HepG2 (cell line): ENCODE results near the gene PROSER1. TPM values are rescaled to one million over a fixed set of nuclear protein-coding genes. Genes with fewer than 3 reads are reported as not detected.

Experiments
- ATAC-seq: fragments of 200-7000 bp; cut with Tn5 transposase; 3 replicates; pipeline ENCODE4 v1.9.1; 2020; ENCODE audit warnings: mild to moderate bottlenecking, moderate library complexity
- BruUV-seq: library from RNA; stranded (reverse); fragments of 400-500 nt; replicated peaks from 2 replicates; lab custom pipeline; 2021; lab: Mats Ljungman, UMichigan
- CTCF ChIA-PET: fragments of 300-600 bp; formaldehyde crosslinking; extraction: SDS; loops from one replicate; lab custom pipeline; 2021; ENCODE audit warnings: low total read pairs, inconsistent platforms, low intra/inter-chr PET ratio; lab: Yijun Ruan, JAX
- POLR2A ChIA-PET: fragments of 350-600 bp; sonication (Branson Sonifier 250); formaldehyde crosslinking; loops from one replicate; lab custom pipeline; 2020; ENCODE audit warnings: antibody characterized with exemption, inconsistent platforms; lab: Yijun Ruan, JAX
- DNase-seq: peaks from one replicate; pipeline ENCODE4 v3.0.0-alpha.2; 2015; ENCODE audit warnings: low spot score
- FAIRE-seq: peaks from 3 replicates; lab custom pipeline; 2011; peaks lifted over from hg19 to GRCh38; lab: Jason Lieb, UNC
- H2AFZ ChIP-seq: one replicate; pipeline ENCODE4 v1.6.1; 2011; ENCODE audit warnings: low read length, inconsistent platforms
- H3K27ac ChIP-seq: fragments of 300-600 bp; 3 replicates; pipeline ENCODE4 v1.8.0; 2011; ENCODE audit warnings: mixed run types, mild to moderate bottlenecking, mixed read lengths, low read length, inconsistent platforms; ENCODE audit not compliant: insufficient read depth; ENCODE audit errors: extremely low read length
- H3K27me3 ChIP-seq, 2 experiments: fragments of 200-600 bp in 1 of 2; 2 replicates in 1 of 2; 3 replicates in 1 of 2; pipeline versions ENCODE4 v1.6.0 to v1.8.0; 2011; ENCODE audit warnings: low read length in 2 of 2, mild to moderate bottlenecking in 2 of 2, moderate library complexity in 2 of 2, inconsistent platforms in 1 of 2; ENCODE audit not compliant: insufficient read depth in 2 of 2, control insufficient read depth in 1 of 2
- H3K36me3 ChIP-seq, 2 experiments: fragments of 200-600 bp in 1 of 2; replicated peaks in 1 of 2; 2 replicates in 1 of 2; 3 replicates in 1 of 2; pipeline versions ENCODE4 v1.5.1 to v1.8.0; 2011; ENCODE audit warnings: low read length in 2 of 2, inconsistent platforms in 1 of 2; ENCODE audit not compliant: insufficient read depth in 2 of 2, control insufficient read depth in 1 of 2
- H3K4me1 ChIP-seq: 2 replicates; pipeline ENCODE4 v1.5.1; 2012; ENCODE audit warnings: low read length, inconsistent platforms; ENCODE audit not compliant: insufficient read depth
- H3K4me2 ChIP-seq: 2 replicates; pipeline ENCODE4 v1.6.0; 2011; ENCODE audit warnings: low read depth, low read length, inconsistent platforms
- H3K4me3 ChIP-seq, 3 experiments: fragments of 200-600 bp in 1 of 3; sonication (generic), shearing (Covaris generic) in 1 of 3; replicated peaks in 1 of 3; 2 replicates each; pipeline ENCODE4 v1.5.1; 2011 to 2016; ENCODE audit warnings: low read length in 3 of 3, inconsistent platforms in 2 of 3, low read depth in 2 of 3, mild to moderate bottlenecking in 2 of 3, control low read depth in 1 of 3, mixed read lengths in 1 of 3; ENCODE audit not compliant: insufficient read depth in 1 of 3
- H3K79me2 ChIP-seq: one replicate; pipeline ENCODE4 v1.6.1; 2011; ENCODE audit warnings: low read length, inconsistent platforms; ENCODE audit not compliant: insufficient read depth
- H3K9ac ChIP-seq: 2 replicates; pipeline ENCODE4 v1.6.0; 2011; ENCODE audit warnings: mild to moderate bottlenecking, low read depth, low read length, inconsistent platforms; ENCODE audit not compliant: insufficient read depth
- H3K9me3 ChIP-seq: 2 replicates; pipeline ENCODE4 v1.5.1; 2012; ENCODE audit warnings: mild to moderate bottlenecking, low read length
- H4K20me1 ChIP-seq: 2 replicates; pipeline ENCODE4 v1.6.0; 2011; ENCODE audit warnings: inconsistent platforms, mild to moderate bottlenecking, low read length, moderate library complexity; ENCODE audit not compliant: insufficient read depth
- CEBPB ChIP-seq: IDR thresholded peaks from 2 replicates; pipeline ENCODE4 v1.6.1; 2011; ENCODE audit warnings: low read depth, low read length, improper control_type of control experiment, borderline replicate concordance
- FOXA1 ChIP-seq, 2 experiments: fragments of 450-650 bp in 1 of 2; sonication (generic) in 1 of 2; formaldehyde crosslinking in 1 of 2; IDR thresholded peaks; 2 replicates each; pipeline versions ENCODE4 v1.4.0 to v1.6.1; 2016 to 2020; ENCODE audit warnings: missing genetic modification reagents in 1 of 2
- FOXP1 ChIP-seq, 2 experiments: fragments of 450-650 bp in 1 of 2; IDR thresholded peaks; 2 replicates each; pipeline ENCODE4 v1.6.1; 2017 to 2018; ENCODE audit warnings: antibody characterized with exemption in 1 of 2
- GABPA ChIP-seq, 2 experiments: IDR thresholded peaks; 2 replicates each; pipeline ENCODE4 v1.6.1; 2011 to 2016; ENCODE audit warnings: low read depth in 2 of 2, low read length in 1 of 2, missing biosample characterization in 1 of 2, missing genetic modification characterization in 1 of 2
- NFATC3 ChIP-seq: sonication (generic); formaldehyde crosslinking; IDR thresholded peaks from 2 replicates; pipeline ENCODE4 v1.5.1; 2020; ENCODE audit warnings: mild to moderate bottlenecking, missing genetic modification reagents
- PHF20 ChIP-seq: sonication (generic); formaldehyde crosslinking; IDR thresholded peaks from 2 replicates; pipeline ENCODE4 v1.5.0; 2020; ENCODE audit warnings: mild to moderate bottlenecking, missing genetic modification reagents
- REPIN1 ChIP-seq: sonication (generic); formaldehyde crosslinking; IDR thresholded peaks from 2 replicates; pipeline ENCODE4 v1.8.0; 2022; ENCODE audit warnings: missing genetic modification reagents, low read depth, mild to moderate bottlenecking, borderline replicate concordance
- SOX5 ChIP-seq: IDR thresholded peaks from 2 replicates; pipeline ENCODE4 v1.6.1; 2016; ENCODE audit warnings: borderline replicate concordance
- U2AF1 ChIP-seq: fragments of 200-400 bp; formaldehyde crosslinking; optimal IDR thresholded peaks from 2 replicates; pipeline ENCODE3; 2017; ENCODE audit warnings: mild to moderate bottlenecking, low read depth, low read length
- ZNF143 ChIP-seq: sonication (generic); formaldehyde crosslinking; IDR thresholded peaks from 2 replicates; pipeline ENCODE4 v1.4.0; 2020; ENCODE audit warnings: missing genetic modification reagents
- ZNF296 ChIP-seq: sonication (generic); formaldehyde crosslinking; conservative IDR thresholded peaks from 2 replicates; pipeline ENCODE4 v1.5.0; 2020; ENCODE audit warnings: mild to moderate bottlenecking, missing genetic modification reagents
- ZNF333 ChIP-seq: sonication (generic); formaldehyde crosslinking; IDR thresholded peaks from 2 replicates; pipeline ENCODE4 v1.4.0; 2020; ENCODE audit warnings: mild to moderate bottlenecking, missing genetic modification reagents, borderline replicate concordance
- ZNF33B ChIP-seq: sonication (generic); formaldehyde crosslinking; IDR thresholded peaks from 2 replicates; pipeline ENCODE4 v1.5.1; 2020; ENCODE audit warnings: mild to moderate bottlenecking, missing genetic modification reagents
- ZNF430 ChIP-seq: sonication (generic); formaldehyde crosslinking; IDR thresholded peaks from 2 replicates; pipeline ENCODE4 v1.9.0; 2021; ENCODE audit warnings: mild to moderate bottlenecking, missing genetic modification reagents
- ZNF543 ChIP-seq: sonication (generic); formaldehyde crosslinking; IDR thresholded peaks from 2 replicates; pipeline ENCODE4 v1.4.0; 2020; ENCODE audit warnings: mild to moderate bottlenecking, missing genetic modification reagents
- ZNF614 ChIP-seq: IDR thresholded peaks from 2 replicates; pipeline ENCODE4 v1.6.1; 2018; ENCODE audit warnings: missing biosample characterization, missing genetic modification reagents, inconsistent platforms, borderline replicate concordance
- ZNF720 ChIP-seq: sonication (generic); formaldehyde crosslinking; IDR thresholded peaks from 2 replicates; pipeline ENCODE4 v1.4.0; 2020; ENCODE audit warnings: missing genetic modification reagents
- ZNF781 ChIP-seq: sonication (generic); formaldehyde crosslinking; IDR thresholded peaks from 2 replicates; pipeline ENCODE4 v1.5.1; 2020; ENCODE audit warnings: borderline replicate concordance, mild to moderate bottlenecking, missing genetic modification reagents; ENCODE audit errors: not compliant biosample characterization
- WGBS: methylation state at CpG from one replicate; pipeline ENCODE4 v1.1.6; 2017; ENCODE audit warnings: low lambda C conversion rate; 5-methylcytosine and 5-hydroxymethylcytosine counted together
- in situ Hi-C: cut with HindIII; loops from 2 replicates; pipeline ENCODE4 v1.10.0; 2017; ENCODE audit warnings: low pct_unique_long_range_greater_than_20kb; ENCODE audit not compliant: extremely low pct_ligation_motif_present
- intact Hi-C: fragments of 100-400 bp; cut with micrococcal nuclease; formaldehyde crosslinking; loops from one replicate; pipeline ENCODE4 v1.10.0; 2022; ENCODE audit not compliant: unreplicated experiment
- polyA plus RNA-seq, 8 experiments: library from polyadenylated mRNA; depleted of rRNA in 3 of 8; stranded (reverse) in 7 of 8; unstranded in 1 of 8; fragments of >200 nt; fragmentation: Illumina TruSeq in 4 of 8; extraction: Trizol in 4 of 8; gene quantifications; 2 replicates each; pipeline versions ENCODE4 v1.2.1 to v1.2.3, GENCODE V29; 2011 to 2016; ENCODE audit warnings: low read depth in 4 of 8, missing spikeins in 1 of 8, mixed read lengths in 1 of 8; ENCODE audit not compliant: insufficient read depth in 1 of 8
- total RNA-seq, 5 experiments: library from RNA; depleted of rRNA; stranded (reverse); fragments of >200 nt; fragmentation: Illumina TruSeq; extraction: Trizol; gene quantifications; 2 replicates each; pipeline ENCODE4 v1.2.3, GENCODE V29; 2016; ENCODE audit warnings: low read depth in 1 of 5
- TF ChIP-seq, protein P1 (sequence below): sonication (generic); formaldehyde crosslinking; IDR thresholded peaks from 2 replicates; pipeline ENCODE4 v1.5.0; 2020; ENCODE audit warnings: missing genetic modification reagents
- TF ChIP-seq, protein P2 (sequence below): sonication (generic); formaldehyde crosslinking; conservative IDR thresholded peaks from 2 replicates; pipeline ENCODE4 v1.5.0; 2020; ENCODE audit warnings: missing genetic modification reagents
- TF ChIP-seq, protein P3 (sequence below): IDR thresholded peaks from 2 replicates; pipeline ENCODE4 v1.6.1; 2012; ENCODE audit warnings: inconsistent platforms
- TF ChIP-seq, protein P4 (sequence below): IDR thresholded peaks from 2 replicates; pipeline ENCODE4 v1.6.1; 2016; ENCODE audit warnings: mild to moderate bottlenecking, missing biosample characterization, missing genetic modification reagents
- TF ChIP-seq, protein P5 (sequence below): sonication (generic); formaldehyde crosslinking; IDR thresholded peaks from 2 replicates; pipeline ENCODE4 v1.4.0; 2020; ENCODE audit warnings: mild to moderate bottlenecking, missing genetic modification reagents

PROSER1 gene
- total and polyA plus RNA-seq, 2 of the 13 experiments (the other 11 are each of a cell fraction or from before 2014, with no cell fraction given): 11.4 to 17.2 TPM

DNA sequence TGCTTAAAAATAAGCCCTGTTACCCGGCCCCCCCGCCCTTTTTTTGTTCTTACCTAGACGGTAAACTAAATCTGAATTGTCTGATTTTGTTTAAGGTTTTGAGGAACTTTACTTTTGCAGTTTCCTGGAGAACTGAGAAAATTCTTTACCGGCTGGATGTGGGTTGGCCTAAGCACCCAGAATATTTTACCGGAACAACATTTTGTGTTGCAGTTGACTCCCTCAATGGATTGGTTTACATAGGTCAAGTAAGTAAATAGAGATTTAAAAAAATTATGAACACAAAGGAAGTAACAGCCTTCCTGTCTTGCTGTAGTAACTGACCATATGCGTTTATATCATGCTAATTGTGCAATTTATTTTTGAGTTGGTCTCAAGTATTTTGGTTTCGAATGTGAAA is 1.2 kb upstream of the PROSER1 start:
- 0 out of 2 replicates have a peak, but pooled peaks cover 8% of the 10 kb centered on the region for H4K20me1 ChIP-seq
- H2AFZ ChIP-seq: peak overlapping the region; percentile 95
- peak overlapping the region; percentile 81 for H3K9ac ChIP-seq
- in situ Hi-C loops (no loop called here), intact Hi-C loops (loop anchor here (10.0 kb wide), 1 partner anchor 616 kb away; the partner anchor contains the start of gene COG6)
- CTCF ChIA-PET: no interaction called here
- H3K4me2 ChIP-seq: peak overlapping the region; percentile 89
- ATAC-seq: no peak
- DNase-seq: peak; percentile 12
- no peaks in the 10 kb centered on the region for H3K9me3 ChIP-seq
- peaks cover 35% of the 10 kb centered on the region for H3K4me1 ChIP-seq
- 13% methylated on average over 7 of the region's 7 CpGs for WGBS
- no peaks in the 10 kb centered on the region; a peak in 1 of 5 replicates for H3K27me3 ChIP-seq
- POLR2A ChIA-PET: no interaction called here
- H3K79me2 ChIP-seq: peaks cover 48% of the 10 kb centered on the region
- no peaks in the 10 kb centered on the region for H3K36me3 ChIP-seq
- H3K4me3 ChIP-seq: peak overlapping the region; percentile 84 to 95 (median 86)
- no peak for FAIRE-seq
- no TSS peak for BruUV-seq
- H3K27ac ChIP-seq: peak overlapping the region; percentile 88
- TF ChIP-seq ZNF614 (no peak), GABPA (IDR thresholded peaks at IDR 0.05; ENCODE audit: low read depth, low read length) (no peak), GABPA (CRISPR knock-in tag; IDR thresholded peaks at IDR 0.05; ENCODE audit: low read depth) (peak; percentile 35; the same call in 1 of the 2 replicates), FOXP1 (IDR thresholded peaks at IDR 0.05) (no peak), FOXP1 (CRISPR knock-in tag; IDR thresholded peaks at IDR 0.05) (peak; percentile 42), REPIN1 (CRISPR knock-in tag) (no peak), FOXA1 (IDR thresholded peaks at IDR 0.05) (0 out of 2 replicates have a peak, but pooled peaks have one; percentile 37), FOXA1 (CRISPR knock-in tag; IDR thresholded peaks at IDR 0.05) (peak; percentile 57), ZNF296 (CRISPR knock-in tag) (no peak), U2AF1 (no peak), CEBPB (peak; percentile 22; the same call in 1 of the 2 replicates), ZNF430 (CRISPR knock-in tag) (no peak), ZNF543 (no peak), ZNF33B (CRISPR knock-in tag) (no peak), ZNF143 (CRISPR knock-in tag) (no peak), NFATC3 (no peak), PHF20 (CRISPR knock-in tag) (no peak), SOX5 (CRISPR knock-in tag) (peak; percentile 35; the same call in 1 of the 2 replicates), ZNF333 (no peak), ZNF720 (CRISPR knock-in tag) (no peak), ZNF781 (CRISPR knock-in tag) (no peak)
- TF ChIP-seq, protein P1, sequence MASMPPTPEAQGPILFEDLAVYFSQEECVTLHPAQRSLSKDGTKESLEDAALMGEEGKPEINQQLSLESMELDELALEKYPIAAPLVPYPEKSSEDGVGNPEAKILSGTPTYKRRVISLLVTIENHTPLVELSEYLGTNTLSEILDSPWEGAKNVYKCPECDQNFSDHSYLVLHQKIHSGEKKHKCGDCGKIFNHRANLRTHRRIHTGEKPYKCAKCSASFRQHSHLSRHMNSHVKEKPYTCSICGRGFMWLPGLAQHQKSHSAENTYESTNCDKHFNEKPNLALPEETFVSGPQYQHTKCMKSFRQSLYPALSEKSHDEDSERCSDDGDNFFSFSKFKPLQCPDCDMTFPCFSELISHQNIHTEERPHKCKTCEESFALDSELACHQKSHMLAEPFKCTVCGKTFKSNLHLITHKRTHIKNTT (CRISPR knock-in tag): no peak
- TF ChIP-seq, protein P2, sequence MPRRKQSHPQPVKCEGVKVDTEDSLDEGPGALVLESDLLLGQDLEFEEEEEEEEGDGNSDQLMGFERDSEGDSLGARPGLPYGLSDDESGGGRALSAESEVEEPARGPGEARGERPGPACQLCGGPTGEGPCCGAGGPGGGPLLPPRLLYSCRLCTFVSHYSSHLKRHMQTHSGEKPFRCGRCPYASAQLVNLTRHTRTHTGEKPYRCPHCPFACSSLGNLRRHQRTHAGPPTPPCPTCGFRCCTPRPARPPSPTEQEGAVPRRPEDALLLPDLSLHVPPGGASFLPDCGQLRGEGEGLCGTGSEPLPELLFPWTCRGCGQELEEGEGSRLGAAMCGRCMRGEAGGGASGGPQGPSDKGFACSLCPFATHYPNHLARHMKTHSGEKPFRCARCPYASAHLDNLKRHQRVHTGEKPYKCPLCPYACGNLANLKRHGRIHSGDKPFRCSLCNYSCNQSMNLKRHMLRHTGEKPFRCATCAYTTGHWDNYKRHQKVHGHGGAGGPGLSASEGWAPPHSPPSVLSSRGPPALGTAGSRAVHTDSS (CRISPR knock-in tag): no peak
- TF ChIP-seq, protein P3, sequence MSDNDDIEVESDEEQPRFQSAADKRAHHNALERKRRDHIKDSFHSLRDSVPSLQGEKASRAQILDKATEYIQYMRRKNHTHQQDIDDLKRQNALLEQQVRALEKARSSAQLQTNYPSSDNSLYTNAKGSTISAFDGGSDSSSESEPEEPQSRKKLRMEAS: no peak
- TF ChIP-seq, protein P4, sequence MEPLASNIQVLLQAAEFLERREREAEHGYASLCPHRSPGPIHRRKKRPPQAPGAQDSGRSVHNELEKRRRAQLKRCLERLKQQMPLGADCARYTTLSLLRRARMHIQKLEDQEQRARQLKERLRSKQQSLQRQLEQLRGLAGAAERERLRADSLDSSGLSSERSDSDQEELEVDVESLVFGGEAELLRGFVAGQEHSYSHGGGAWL (CRISPR knock-in tag): no peak
- TF ChIP-seq, protein P5, sequence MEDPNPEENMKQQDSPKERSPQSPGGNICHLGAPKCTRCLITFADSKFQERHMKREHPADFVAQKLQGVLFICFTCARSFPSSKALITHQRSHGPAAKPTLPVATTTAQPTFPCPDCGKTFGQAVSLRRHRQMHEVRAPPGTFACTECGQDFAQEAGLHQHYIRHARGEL: no peak
